HG02571 (cell line): ENCODE measurements around the gene YWHAG.
"Not testable (repeated sequence)": the region's sequence is repeated elsewhere in the genome, so short reads cannot be mapped to it uniquely, and the experiment has no call there.

Experiments used
- ATAC-seq: cut with Tn5 transposase; IDR thresholded peaks from one replicate; pipeline ENCODE4 v1.9.1; 2021; ENCODE audit warnings: mild to moderate bottlenecking, moderate library complexity; ENCODE audit not compliant: unreplicated experiment

YWHAG gene

DNA sequence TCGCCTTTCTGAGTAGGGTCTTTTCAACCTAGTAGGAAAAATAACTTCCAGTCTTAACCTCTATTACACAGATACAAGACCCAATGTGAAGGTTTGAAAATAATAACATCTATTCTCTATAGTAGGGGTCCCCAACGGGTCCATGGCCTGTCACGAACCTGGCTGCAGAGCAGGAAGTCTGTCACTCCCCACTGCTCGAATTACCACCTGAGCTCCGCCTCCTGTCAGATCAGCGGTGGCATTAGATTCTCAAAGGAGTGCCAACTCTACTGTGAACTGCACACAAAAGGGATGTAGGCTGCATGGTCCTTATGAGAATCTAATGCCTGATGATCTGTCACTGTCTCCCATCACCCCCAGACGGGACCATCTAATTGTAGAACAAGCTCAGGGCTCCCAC, 7.4 kb downstream of the YWHAG start:
- ATAC-seq, result no peak

DNA sequence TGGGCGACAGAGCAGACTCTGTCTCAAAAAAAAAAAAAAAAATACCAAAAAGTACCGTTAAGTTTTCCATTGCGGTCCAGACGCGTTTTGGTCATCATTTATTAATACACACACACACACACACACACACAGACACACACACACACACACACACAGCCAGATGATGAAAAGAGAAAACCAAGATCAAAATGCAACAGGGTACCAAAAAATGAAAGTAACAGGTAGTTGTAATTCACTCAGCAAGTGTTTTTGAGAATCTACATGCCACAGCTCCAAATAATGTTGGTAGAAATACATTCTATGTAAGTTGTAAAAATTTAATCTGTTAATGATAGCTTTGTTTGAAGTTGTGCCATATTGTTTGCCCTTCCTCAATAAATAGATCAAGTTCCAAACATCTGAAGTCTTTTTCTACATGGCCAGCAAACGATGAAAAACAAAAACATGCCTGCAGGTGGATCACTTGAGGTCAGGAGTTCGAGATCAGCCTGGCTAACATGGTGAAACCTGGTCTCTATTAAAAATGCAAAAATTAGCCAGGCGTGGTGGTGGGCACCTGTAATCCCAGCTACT, 9.4 kb downstream of the YWHAG start:
- ATAC-seq, result no peak

DNA sequence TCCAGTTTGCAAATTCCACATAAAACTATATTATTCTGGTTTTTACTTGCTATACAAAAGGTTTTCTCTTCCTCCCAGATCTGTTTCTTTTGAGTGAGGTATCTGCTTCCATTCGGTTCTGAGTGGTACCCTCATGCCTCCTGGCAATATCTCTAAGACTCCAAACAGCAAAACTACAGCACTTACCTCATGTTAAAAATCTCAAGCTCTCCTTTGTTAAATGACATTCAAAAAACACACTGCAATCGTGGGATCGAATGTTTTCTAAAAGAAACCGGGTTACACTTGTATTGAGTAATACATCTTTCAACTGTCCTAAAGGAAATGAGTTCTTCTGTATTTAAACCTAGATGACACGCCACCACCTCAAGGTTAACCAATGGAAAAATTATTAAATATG, 11.1 kb downstream of the YWHAG start:
- ATAC-seq, result no peak

DNA sequence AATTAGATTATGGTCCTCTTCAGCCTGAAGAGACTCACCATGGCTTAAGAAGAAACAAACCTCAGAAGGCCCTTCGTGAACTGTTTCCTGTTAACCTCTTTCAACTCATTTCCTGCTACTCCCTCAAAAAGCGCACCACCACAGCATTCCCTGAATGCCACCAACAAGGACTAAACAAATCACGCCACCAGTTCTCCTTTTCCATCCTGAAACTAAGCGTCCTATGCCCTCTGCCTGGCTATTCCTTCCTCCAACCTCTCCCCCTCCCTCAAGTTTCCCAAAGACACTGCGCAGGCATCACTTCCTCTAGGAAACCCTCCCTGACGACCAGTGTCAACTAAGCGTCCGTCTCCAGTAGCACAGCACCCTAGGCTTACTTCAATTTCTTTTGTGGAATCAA, 12.0 kb downstream of the YWHAG start:
- no peak for ATAC-seq

DNA sequence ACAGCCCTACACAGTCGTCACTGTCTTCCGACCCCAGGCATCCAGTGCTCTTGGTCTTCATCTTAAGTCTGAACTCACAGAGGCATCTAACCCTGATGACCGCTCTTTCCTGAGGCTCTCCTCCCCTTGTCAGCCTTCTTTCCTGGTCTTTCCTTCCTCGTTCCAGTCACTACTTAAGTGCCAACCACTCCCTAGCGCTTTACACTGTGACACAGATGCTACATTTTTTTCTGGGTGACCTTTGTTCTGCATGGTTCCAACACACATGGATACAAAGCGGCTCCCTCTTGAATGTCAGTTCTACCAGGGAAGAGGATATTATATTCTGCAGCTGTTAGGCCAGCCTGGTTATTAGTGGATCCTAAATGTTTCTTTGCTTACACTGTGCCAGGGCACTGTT, 12.7 kb downstream of the YWHAG start:
- ATAC-seq, result no peak

DNA sequence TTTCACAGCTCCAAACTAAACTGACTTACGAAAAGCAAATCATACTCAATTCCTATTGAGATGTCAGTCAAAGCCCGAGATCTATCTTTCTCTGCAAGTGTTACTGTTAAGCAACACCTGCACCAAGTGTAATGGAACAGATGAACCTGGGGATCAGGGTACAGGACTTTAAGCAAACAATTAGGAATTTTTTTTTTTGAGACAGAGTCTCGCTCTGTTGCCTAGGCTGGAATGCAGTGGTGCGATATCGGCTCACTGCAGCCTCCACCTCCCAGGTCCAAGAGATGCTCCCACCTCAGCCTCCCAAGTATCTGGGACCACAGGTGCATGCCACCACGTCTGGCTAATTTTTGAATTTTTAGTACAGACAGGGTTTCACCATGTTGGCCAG, 14.9 kb downstream of the YWHAG start:
- no peak for ATAC-seq

DNA sequence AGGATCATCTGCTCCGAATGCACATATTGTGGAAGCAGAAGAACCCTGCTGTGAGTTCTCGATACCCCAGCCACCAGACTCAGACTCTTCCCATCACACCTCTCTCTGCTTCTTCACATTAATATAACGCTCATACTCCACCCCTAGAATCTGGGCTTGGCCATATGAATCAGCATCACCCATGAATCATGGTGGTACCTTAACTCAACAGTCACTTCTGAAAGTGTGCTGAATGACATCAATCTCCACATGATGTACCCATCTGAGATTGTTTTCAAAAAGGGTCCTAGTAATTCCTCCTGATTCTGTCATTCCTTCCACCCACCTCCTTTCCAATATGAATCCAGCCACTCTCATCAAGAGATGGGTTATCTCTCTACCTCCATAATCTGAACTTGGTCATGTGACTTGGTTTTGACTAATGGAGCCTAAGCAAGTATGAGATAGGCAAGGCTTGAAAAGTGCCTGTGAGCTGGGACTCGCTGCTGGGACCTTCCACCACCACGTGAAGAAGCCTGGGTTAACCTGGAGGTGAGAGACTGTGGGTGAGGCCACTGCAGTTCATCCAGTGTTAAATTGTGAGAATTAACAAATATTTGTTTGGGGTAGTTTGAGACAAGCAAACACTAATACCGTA, 15.4 kb downstream of the YWHAG start:
- no peak for ATAC-seq

DNA sequence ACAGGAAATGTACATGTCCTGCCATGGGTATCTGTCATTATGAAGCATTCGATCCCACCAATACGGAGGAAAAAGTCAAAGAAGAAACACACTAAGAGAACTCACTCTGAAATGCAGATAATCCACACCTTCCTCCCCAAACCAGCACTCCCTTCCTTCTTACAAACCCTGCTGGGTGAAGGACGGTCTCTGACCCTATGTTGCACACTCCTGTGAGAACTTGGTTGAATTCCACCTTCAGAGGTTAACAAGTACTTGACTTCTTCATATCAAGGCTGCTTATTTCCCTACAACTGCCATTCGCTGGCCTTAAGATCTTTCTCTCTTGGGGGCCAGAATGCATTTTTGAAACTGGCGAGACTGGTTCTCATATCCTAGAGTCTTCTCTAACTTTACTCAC, 16.6 kb downstream of the YWHAG start:
- no peak for ATAC-seq

DNA sequence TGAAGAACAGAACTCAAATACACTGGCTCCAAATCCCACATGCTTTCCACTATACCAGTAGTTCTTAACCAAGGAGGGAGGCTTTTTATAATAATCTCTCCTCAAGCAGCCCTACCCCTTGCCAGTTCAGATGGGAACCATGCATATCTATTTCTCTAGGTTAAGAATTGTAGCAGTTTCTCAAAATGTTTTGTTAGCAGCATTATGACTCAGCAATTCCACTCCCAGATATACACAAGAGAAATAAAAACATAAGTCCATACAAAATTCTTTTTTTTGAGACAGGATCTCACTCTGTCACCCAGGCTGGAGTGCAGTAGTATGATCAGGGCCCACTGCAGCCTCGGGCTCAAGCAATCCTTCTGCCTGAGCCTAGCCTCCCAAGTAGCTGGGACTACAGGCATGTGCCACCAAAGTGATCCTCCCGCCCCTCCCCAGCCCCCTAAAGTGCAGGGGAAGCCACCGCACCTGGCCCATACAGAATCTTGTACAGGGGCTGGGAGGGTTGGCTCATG, 18.1 kb downstream of the YWHAG start:
- no peak for ATAC-seq

DNA sequence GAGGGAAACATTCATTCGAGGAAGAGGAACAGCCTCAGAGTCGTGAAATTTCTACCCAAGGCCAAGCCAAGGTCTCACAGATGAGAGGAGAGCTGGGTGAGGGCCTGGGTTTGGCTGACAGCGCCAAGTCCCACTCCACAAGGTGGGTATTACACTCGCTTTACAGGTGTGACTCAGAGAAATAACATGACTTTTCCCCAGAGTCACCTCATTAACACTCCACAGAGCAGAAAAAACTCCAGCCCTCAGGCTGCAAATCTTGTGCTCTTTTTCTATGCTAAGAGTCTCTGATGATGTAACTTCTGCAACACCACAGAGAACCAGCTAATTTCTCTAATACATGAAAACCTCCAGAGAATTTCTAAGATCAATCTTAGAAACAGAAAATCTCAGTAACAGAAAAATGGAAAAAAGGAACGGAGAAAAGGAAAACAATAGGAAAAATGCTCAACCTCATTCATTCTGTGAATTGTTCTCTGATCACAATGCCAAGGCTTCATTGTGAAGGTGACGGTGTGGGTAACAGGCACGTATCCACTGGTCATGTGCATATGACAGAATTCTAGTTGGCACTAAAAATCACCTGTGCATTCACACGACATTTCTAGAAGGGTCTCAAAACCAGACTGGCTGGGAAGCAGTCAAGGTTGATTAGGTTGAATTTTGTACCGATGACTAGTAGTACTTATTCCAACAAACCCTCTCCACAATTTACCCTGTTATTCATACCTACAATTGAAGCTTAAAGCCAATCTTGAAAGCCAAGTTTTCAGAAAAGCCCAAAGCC, 20.3 kb downstream of the YWHAG start:
- no peak for ATAC-seq

DNA sequence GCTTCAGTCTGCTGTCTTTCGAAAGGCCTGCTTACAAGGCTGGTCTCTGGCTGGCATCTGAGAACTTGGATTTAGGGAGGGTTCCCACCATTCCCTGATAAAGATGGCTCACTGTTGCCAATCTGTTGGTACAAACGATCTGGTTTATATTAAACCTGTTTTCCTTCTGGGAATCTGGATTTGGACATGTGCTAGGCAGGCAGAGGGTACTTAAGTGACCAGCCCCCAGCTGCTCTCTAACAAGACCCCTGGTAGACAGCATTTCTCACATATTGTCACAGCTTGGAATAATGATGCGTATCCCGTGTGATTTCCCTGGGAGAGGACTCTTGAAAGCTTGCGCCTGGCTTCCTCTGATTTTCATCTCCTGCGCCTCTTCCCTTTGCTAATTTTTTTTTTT, 21.6 kb downstream of the YWHAG start:
- no peak for ATAC-seq

DNA sequence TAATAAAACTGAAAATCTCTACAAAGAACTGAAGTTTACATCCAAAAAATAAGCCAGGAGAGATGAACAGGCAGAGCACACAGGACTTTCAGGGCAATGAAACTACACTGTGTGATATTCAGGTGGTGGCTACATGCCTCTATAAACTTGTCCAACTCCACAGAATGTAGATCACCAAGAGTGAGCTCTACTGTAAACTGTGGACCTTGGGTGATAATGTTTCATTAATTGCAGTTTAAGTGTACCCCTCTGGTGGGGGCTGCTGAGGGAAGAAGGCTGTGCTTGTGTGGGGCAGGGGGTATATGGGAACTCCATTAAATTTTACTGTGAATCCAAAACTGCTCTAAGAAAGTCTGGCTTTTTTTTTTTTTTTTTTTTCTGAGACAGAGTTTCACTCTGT, 22.7 kb downstream of the YWHAG start:
- no peak for ATAC-seq

DNA sequence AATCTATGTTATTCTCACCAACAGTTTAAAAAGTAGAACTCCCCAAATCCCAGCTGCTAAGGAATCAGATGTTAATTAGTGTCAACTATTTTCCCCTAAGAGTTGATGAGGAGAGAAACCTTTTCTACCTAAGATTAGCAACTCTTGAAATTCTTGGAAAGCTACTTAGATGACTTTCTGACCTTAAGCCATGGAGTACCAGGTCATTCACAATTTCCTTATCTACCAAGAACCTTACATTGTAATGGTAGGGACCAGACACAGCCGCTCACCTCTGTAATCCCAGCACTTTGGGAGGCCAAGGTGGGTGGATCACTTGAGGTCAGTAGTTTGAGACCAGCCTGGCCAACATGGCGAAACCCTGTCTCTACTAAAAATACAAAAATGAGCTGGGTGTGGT, 23.4 kb downstream of the YWHAG start:
- ATAC-seq, result not testable (repeated sequence)

DNA sequence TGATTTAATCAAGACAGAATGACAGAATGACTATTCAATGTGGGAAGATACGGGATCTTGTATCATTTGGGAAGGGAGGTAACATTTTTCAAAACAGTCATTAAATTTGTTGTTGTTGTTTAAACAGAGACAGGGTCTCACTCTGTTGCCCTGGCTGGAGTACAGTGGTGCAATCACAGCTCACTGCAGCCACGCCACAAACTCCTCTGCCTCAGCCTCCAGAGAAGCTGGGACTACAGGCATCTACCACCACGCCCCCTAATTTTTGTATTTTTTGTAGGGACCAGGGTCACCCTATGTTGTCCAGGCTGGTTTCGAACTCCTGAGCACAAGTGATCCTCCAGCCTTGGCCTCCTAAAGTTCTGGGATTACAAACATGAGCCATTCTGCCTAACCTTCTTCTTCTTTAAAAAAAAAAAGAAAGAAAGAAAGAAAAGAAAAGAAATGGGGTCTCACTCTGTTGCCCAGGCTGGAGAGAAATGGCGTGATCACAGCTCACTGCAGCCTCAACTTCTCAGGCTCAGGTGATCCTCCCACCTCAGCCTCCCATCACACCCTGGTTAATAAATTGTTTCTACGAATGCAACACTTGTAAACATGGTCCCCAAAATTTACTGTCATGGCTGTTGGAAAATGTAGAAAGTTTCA, 24.3 kb downstream of the YWHAG start:
- no peak for ATAC-seq

DNA sequence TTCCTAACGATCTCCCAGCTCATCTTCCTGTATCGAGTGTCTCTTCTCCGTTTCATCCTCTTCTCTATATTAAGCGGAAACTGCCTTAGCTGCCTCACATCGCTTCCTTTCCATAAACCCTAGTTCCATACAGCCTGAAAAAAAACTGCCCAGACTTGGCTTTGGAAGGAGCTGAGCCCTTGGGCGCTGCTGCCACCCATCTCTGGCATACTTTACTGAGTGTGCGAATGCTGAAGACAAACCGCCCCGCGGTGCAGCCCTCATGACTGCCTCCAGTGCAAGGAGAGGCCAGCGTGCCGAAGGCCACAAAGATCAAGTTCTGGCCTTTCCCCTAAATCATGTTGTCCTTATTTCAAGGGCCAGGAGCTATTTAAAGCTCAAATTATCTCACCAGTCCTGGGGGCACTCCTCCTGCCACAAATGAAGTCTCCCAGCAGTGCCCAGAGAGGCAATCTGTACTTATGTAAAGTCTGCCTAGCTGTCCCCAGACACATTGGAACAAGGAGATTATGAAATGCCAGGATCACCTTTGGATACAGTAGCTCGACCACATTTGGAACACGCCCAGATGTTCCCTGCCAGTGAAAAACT, 25.2 kb downstream of the YWHAG start:
- no peak for ATAC-seq

DNA sequence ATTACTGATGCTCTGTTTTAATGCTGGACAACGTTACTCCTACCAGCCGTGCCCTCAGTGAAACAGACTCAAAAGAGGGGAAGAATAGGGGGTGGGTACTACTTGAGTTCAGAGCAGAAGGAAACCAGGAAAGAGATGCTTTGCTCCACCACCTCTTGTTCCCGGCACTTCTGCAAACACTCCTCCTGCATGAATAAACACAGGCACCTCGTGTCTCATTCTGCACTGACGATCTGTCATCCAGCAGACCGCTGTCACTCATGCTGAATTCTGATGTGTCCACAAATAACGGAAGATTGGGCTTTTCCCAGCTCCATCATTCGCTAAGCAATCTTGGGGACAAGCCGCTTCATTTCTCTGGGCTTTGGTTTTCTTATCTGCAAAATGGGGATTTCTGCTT, 26.7 kb downstream of the YWHAG start:
- no peak for ATAC-seq

DNA sequence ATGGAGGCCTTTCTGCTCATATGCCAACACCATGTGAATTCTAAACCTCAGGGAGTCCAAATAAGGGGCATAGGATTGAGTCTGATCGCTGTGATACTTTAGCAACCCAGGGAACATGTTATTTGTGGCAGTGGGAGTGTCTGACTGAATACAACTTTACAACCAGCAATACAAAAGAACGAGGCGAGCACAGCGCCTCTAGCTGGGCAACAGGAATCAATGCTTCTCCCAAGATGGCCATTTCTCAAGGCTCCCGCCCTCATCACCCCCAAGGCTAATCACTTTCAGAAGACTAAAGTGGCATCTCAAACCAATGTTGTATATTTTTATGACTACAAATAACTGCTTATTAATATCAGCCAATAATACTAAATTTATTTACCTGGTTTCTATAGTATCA, 28.1 kb downstream of the YWHAG start:
- ATAC-seq, result no peak

DNA sequence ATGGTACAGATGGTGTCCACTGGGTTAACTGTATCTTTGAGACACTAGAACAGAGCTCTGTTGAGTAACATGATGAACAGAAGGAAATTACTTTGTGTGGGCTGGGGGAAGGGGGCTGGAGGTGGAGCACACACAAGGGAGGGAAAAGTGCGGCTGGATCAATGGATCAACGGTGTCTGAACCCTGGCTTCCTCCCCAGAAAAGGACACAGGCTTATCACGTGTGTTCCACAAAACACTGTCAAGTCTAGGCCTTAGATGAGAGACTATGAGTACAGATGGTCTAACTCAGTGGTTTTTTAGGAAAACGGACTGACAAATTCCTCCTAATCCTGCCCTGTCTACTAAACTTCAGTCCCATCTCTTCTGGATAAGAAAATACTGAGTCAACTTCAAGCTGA, 28.5 kb downstream of the YWHAG start:
- ATAC-seq, result no peak

DNA sequence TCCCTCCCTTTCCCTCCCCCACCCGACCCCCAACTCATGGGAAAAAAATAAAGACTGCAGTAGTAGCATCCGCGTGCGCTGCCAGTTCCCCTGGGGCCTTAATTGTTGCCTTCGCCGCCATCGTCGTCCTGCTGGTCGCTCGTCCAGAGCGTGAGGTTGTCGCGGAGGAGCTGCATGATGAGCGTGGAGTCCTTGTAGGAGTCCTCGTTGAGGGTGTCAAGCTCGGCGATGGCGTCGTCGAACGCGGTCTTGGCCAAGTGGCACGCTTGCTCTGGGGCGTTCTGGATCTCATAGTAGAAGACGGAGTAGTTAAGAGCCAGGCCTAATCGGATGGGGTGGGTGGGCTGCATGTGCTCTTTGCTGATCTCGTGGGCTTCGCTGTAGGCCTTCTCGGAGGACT, 29.3 kb downstream of the YWHAG start:
- no peak for ATAC-seq

DNA sequence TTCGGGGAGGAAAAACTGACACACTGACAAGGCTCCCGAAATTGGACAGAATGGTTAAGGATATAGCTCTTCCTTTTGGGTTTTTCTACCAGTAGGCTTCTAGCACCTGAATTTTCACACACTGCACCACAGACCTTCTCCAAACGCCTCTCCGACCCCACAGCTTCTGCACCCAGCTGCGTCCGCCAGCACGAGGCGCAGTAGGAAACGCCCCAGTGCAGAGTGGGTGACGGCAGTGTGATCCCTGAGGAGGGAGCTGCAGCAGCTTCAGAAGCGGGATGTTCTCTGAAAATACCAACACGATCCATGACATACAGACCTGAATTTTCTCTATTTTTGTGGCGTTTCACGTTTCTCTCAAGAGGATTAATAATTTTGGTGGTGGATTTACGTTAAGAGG, 30.4 kb downstream of the YWHAG start:
- no peak for ATAC-seq

DNA sequence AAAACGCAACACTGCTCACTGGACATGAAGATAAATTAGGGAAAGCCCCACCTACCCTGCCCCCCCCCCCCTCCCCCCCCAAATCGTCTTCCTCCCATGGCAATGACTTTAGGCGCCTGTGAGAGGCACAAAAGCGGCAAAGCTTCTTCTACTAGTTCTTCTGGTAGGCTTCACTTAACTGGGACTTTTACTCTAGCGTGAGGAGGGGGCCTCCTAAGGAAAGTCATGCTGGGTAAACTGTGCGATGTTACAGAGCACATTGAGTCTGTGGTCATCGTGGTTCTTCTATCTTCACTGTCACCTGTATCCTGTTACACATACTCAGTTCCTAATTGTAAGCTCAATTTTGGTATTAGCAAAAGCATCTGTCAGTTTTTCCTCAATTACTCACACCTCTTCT, 31.2 kb downstream of the YWHAG start:
- no peak for ATAC-seq
